AG04449 (cell line): ENCODE measurements around the gene LGR5.

Experiments
- CTCF ChIA-PET: fragments of 350-600 bp; formaldehyde crosslinking; extraction: SDS; loops from one replicate; lab custom pipeline; 2021; ENCODE audit warnings: antibody characterized with exemption; lab: Yijun Ruan, JAX
- POLR2A ChIA-PET: fragments of 400-600, 350-600 bp; formaldehyde crosslinking; extraction: SDS; loops from one replicate; lab custom pipeline; 2020; ENCODE audit warnings: antibody characterized with exemption, inconsistent platforms; lab: Yijun Ruan, JAX
- DNase-seq: peaks from one replicate; pipeline ENCODE4 v3.0.0-alpha.2; 2010; ENCODE audit warnings: low read depth, low spot score
- H3K4me3 ChIP-seq: 2 replicates; pipeline ENCODE4 v1.5.1; 2011; ENCODE audit warnings: low read depth, mild to moderate bottlenecking, control low read depth, low read length
- CTCF ChIP-seq: IDR thresholded peaks from one replicate; pipeline ENCODE4 v1.5.1; 2011; ENCODE audit warnings: mild to moderate bottlenecking, moderate library complexity, low read length, control low read depth, inconsistent platforms; ENCODE audit not compliant: insufficient read depth; ENCODE audit errors: missing control alignments

Gene LGR5

GRCh38 chr12:71585218-71585617 is 145.6 kb downstream of the LGR5 start:
- DNase-seq: no peak
- ChIA-PET POLR2A (no interaction called here), CTCF (interaction anchor here (1.0 to 1.5 kb wide), 3 partner anchors 21 to 170 kb away, joined by 3 to 4 read pairs (median 3); no protein-coding TSS in a partner anchor)
- TF ChIP-seq CTCF: no peak
- no peak overlapping the region for H3K4me3 ChIP-seq

- TF ChIP-seq CTCF: no peak
- H3K4me3 ChIP-seq: no peak overlapping the region
- POLR2A ChIA-PET: no interaction called here
- DNase-seq: no peak
- CTCF ChIA-PET: no interaction called here
Observed at GRCh38 chr12:71587012-71587411, 147.4 kb downstream of the LGR5 start.

GRCh38 chr12:71589478-71589881 is 149.9 kb downstream of the LGR5 start:
- no peak overlapping the region for H3K4me3 ChIP-seq
- CTCF ChIA-PET: no interaction called here
- no peak for DNase-seq
- POLR2A ChIA-PET: no interaction called here
- no peak for TF ChIP-seq CTCF

GRCh38 chr12:71591601-71592000 is 152.0 kb downstream of the LGR5 start:
- POLR2A ChIA-PET: no interaction called here
- CTCF ChIA-PET: interaction anchor here (1.8 kb wide), 1 partner anchor 176 kb away, joined by 4 read pairs; no protein-coding TSS in a partner anchor
- DNase-seq: no peak

GRCh38 chr12:71592841-71593240 is 153.2 kb downstream of the LGR5 start:
- ChIA-PET POLR2A (no interaction called here), CTCF (interaction anchor here (1.2 to 1.8 kb wide), 3 partner anchors 12 to 178 kb away, joined by 3 to 4 read pairs (median 3); no protein-coding TSS in a partner anchor)
- DNase-seq: no peak
- TF ChIP-seq CTCF: no peak
- H3K4me3 ChIP-seq: no peak overlapping the region

More at GRCh38 chr12:71591601-71592000, 152.0 kb downstream of the LGR5 start:
- no peak for TF ChIP-seq CTCF
- no peak overlapping the region for H3K4me3 ChIP-seq

GRCh38 chr12:71594214-71594948 is 154.8 kb downstream of the LGR5 start:
- no peak overlapping the region for H3K4me3 ChIP-seq
- no peak for TF ChIP-seq CTCF
- CTCF ChIA-PET: interaction anchor here (1.3 to 2.0 kb wide), 2 partner anchors 92 to 152 kb away, joined by 3 to 5 read pairs; partner anchors contain the start of gene TMEM19
- POLR2A ChIA-PET: no interaction called here
- DNase-seq: no peak
